RWPE2 (cell line): Measurements from ENCODE around the gene STAM.
A peak's percentile ranks its signal among the peaks of the same experiment; 100 is the strongest.

Source experiments
- ATAC-seq: fragments of 200-7000 bp; cut with Tn5 transposase; 3 replicates; pipeline ENCODE4 v1.9.1; 2021; ENCODE audit warnings: low read depth
- DNase-seq: peaks from one replicate; pipeline ENCODE4 v3.0.0-alpha.2; 2020; ENCODE audit warnings: low spot score
- H3K27ac ChIP-seq: fragments of 450-650 bp; 2 replicates; pipeline ENCODE4 v1.5.1; 2017; ENCODE audit warnings: mild to moderate bottlenecking; ENCODE audit not compliant: poor library complexity, severe bottlenecking
- H3K27me3 ChIP-seq: fragments of 250-450 bp; sonication (Bioruptor Pico); 2 replicates; pipeline ENCODE4 v1.5.1; 2021; ENCODE audit warnings: mild to moderate bottlenecking, moderate library complexity; ENCODE audit not compliant: insufficient read depth, poor library complexity, severe bottlenecking
- H3K36me3 ChIP-seq: fragments of 250-450 bp; sonication (Bioruptor Pico); 2 replicates; pipeline ENCODE4 v1.5.1; 2020; ENCODE audit warnings: low read depth, mild to moderate bottlenecking, moderate library complexity
- H3K4me1 ChIP-seq: fragments of 250-450 bp; sonication (Bioruptor Pico); 2 replicates; pipeline ENCODE4 v1.5.1; 2021; ENCODE audit warnings: mild to moderate bottlenecking, moderate library complexity; ENCODE audit not compliant: insufficient read depth, poor library complexity, severe bottlenecking
- H3K4me3 ChIP-seq: fragments of 250-450 bp; sonication (Bioruptor Pico); 2 replicates; pipeline ENCODE4 v1.5.1; 2021; ENCODE audit warnings: mild to moderate bottlenecking, moderate library complexity; ENCODE audit not compliant: severe bottlenecking
- H3K9me3 ChIP-seq: fragments of 250-450 bp; sonication (Bioruptor Pico); 2 replicates; pipeline ENCODE4 v1.5.1; 2021; ENCODE audit warnings: mild to moderate bottlenecking, moderate library complexity; ENCODE audit not compliant: severe bottlenecking
- TF ChIP-seq, protein P1 (sequence below): fragments of 450-650 bp; IDR thresholded peaks from one replicate; pipeline ENCODE4 v1.5.1; 2017; ENCODE audit warnings: mild to moderate bottlenecking, moderate library complexity; ENCODE audit not compliant: poor library complexity, severe bottlenecking

The STAM gene

DNA sequence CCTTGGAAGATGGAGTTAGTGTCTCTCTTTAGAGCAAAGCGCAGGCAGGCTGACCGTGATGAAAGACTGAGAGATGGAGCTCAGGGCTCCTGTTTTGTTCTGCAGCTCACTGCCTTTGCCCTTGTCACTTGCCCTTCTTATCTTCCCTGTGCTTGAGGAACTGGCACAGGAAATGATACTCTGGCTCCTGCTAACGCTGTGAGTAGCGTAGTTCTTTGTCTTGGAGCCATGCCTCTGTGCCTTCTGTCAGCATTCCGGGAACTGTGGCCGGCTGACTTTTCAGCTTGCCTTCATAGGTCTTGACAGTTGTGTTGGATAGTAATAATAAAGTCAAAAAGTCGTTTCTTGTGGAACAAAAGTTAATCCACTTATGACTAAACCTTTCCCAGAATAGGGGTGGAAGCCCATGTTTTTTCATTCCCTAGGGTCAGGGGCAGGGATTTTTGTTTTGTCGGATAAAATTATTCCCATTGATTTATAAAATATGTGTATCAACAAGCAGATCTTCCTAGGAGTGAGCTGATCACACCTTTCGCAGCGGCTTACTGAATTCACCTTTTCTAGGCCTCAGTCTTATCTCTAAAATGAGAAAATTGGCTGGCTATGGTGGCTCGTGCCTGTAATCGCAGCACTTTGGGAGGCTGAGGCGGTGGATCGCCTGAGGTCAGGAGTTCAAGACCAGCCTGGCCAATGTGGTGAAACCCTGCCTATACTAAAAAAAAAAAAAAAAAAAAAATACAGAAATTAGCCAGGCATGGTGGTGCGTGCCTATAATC lies 91.4 kb downstream of the STAM start:
- no peaks in the 10 kb centered on the region for H3K27me3 ChIP-seq
- TF ChIP-seq, protein P1, sequence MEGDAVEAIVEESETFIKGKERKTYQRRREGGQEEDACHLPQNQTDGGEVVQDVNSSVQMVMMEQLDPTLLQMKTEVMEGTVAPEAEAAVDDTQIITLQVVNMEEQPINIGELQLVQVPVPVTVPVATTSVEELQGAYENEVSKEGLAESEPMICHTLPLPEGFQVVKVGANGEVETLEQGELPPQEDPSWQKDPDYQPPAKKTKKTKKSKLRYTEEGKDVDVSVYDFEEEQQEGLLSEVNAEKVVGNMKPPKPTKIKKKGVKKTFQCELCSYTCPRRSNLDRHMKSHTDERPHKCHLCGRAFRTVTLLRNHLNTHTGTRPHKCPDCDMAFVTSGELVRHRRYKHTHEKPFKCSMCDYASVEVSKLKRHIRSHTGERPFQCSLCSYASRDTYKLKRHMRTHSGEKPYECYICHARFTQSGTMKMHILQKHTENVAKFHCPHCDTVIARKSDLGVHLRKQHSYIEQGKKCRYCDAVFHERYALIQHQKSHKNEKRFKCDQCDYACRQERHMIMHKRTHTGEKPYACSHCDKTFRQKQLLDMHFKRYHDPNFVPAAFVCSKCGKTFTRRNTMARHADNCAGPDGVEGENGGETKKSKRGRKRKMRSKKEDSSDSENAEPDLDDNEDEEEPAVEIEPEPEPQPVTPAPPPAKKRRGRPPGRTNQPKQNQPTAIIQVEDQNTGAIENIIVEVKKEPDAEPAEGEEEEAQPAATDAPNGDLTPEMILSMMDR: no peak
- ATAC-seq (no peak), DNase-seq (no peak)
- H3K9me3 ChIP-seq: no peaks in the 10 kb centered on the region
- H3K27ac ChIP-seq: no peak overlapping the region
- no peaks in the 10 kb centered on the region for H3K36me3 ChIP-seq
- H3K4me3 ChIP-seq: no peak overlapping the region
- H3K4me1 ChIP-seq: no peaks in the 10 kb centered on the region

DNA sequence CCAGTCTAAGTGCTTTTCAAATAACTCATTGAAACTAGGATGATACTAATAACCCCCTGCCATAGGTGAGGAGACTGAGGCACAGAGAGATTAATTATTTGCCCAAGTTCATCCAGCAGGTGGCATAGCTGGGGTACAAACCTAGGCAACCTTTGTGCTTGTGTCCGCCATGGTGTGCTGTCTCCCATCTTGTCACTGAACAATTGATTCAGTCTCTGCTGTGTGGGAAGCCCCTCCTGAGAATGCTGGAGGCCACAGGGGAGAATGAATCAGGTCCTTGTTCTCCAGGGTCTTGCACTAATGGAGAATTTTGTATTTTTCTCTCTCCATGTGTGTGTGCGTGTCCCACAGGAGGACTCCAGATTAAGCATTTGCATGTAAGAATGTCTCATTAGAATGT lies 92.3 kb downstream of the STAM start:
- Histone ChIP-seq H3K4me3 (no peak overlapping the region), H3K4me1 (no peaks in the 10 kb centered on the region), H3K27me3 (no peaks in the 10 kb centered on the region), H3K9me3 (no peaks in the 10 kb centered on the region), H3K27ac (no peak overlapping the region), H3K36me3 (no peaks in the 10 kb centered on the region)
- ATAC-seq (no peak), DNase-seq (no peak)
- TF ChIP-seq, protein P1: no peak

DNA sequence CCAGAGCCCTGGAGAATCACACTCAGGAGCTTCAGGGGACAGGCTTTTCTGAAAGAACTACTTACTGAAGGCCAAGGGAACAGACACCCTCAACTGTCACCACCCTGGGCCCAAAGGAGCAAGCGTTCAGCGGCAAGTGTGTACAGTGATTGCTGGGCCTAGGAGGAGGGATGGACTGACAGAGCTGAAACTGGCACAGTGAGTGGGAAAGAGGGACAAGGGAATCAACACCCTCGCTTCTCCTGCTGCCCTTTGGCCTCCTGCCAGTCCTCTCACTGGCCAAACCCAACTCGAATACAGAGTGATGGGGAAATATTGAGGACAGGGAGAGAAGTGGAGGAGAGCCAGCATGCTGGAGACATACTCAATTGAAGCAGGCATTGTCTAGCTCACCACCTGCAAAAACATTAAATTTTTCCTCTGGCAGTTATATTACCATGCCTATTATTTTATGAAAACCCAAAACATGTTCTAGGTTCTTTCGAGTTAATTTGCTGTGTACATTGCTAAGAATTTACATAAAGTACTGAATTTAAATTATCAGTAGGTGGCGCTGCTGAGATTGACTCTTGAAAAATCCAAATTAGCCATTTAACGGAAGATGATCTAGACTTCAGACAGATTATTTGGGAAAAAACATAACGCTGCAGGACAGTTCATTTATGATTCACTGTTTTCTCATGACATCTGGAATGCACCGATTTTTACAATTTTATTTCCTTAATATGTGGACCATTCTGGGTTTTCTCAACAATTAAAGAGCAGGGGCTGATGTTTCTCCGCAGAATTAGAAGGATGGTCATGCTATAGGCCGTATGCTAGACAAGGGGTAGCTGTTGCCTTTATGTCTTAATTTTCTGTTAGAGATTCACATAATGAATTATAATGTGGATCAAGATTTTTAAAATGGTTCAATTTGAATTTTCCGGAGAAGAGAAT lies 93.3 kb downstream of the STAM start:
- H3K36me3 ChIP-seq: no peaks in the 10 kb centered on the region
- DNase-seq: no peak
- no peak for ATAC-seq
- TF ChIP-seq, protein P1: peak; percentile 86
- no peak overlapping the region for H3K4me3 ChIP-seq
- no peaks in the 10 kb centered on the region for H3K9me3 ChIP-seq
- no peaks in the 10 kb centered on the region for H3K27me3 ChIP-seq
- H3K4me1 ChIP-seq: no peaks in the 10 kb centered on the region
- H3K27ac ChIP-seq: no peak overlapping the region

DNA sequence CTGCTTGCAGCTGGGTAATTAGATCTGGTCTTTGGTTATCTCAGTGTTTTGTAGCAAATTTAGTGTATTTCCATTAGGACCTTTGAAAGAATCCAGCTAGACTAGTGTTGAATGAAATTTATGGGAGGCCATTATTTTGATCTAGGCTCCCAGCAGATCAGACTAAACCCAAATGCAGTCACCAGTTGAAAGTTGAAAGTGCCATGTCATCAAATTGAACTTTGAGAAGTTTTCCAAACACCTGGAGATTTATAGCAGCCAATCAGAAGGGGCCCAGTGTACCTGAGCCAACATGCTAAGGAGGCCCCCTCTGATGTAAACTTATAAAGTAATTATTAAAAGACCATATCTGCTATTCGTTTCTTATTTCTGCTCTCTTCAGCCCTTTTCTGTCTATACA lies 96.7 kb downstream of the STAM start:
- ATAC-seq: no peak
- no peak for DNase-seq
- H3K4me3 ChIP-seq: no peak overlapping the region
- H3K27me3 ChIP-seq: no peaks in the 10 kb centered on the region
- TF ChIP-seq, protein P1: no peak
- H3K4me1 ChIP-seq: no peaks in the 10 kb centered on the region
- H3K36me3 ChIP-seq: no peaks in the 10 kb centered on the region
- no peaks in the 10 kb centered on the region for H3K9me3 ChIP-seq
- H3K27ac ChIP-seq: no peak overlapping the region

DNA sequence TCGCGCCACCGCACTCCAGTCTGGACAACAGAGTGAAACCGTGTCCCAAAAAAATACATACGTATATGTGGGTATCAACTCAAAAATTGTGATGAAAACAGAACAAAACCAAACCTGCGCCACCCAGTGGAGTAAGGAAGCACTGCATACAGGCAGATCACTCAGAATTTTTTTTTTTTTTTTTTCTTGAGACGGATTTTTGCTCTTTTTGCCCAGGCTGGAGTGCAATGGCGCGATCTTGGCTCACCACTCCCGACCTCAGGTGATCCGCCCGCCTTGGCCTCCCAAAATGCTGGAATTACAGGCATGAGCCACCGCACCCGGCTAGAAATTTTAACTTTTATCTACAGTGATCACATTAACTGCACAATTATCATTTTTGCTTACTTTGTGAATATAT lies 99.0 kb downstream of the STAM start:
- TF ChIP-seq, protein P1: peak; percentile 90
- Histone ChIP-seq H3K27ac (no peak overlapping the region), H3K4me3 (no peak overlapping the region), H3K27me3 (no peaks in the 10 kb centered on the region), H3K9me3 (no peaks in the 10 kb centered on the region), H3K4me1 (no peaks in the 10 kb centered on the region), H3K36me3 (no peaks in the 10 kb centered on the region)
- DNase-seq: no peak
- ATAC-seq: no peak
